Keratinocyte (primary cell): ENCODE measurements around the gene HOXC11.

Source experiments
- CTCF ChIP-seq, 3 experiments: IDR thresholded peaks in 1 of 3; conservative IDR thresholded peaks in 1 of 3; optimal IDR thresholded peaks in 1 of 3; 2 replicates in 2 of 3; 3 replicates in 1 of 3; pipeline versions ENCODE3 to v1.5.1; 2011; ENCODE audit warnings: low read length in 3 of 3, mild to moderate bottlenecking in 3 of 3, moderate library complexity in 2 of 3, control low read depth in 1 of 3, inconsistent platforms in 1 of 3; ENCODE audit not compliant: insufficient read depth in 2 of 3; ENCODE audit errors: extremely low read depth in 1 of 3
- EZH2 ChIP-seq: IDR thresholded peaks from one replicate; pipeline ENCODE4 v1.6.1; 2012; ENCODE audit warnings: inconsistent platforms, mild to moderate bottlenecking, low read length, moderate library complexity

- no peak for TF ChIP-seq CTCF (optimal IDR thresholded peaks at IDR 0.05 in 1 of 3, IDR thresholded peaks at IDR 0.05 in 1 of 3, conservative IDR thresholded peaks at IDR 0.05 in 1 of 3; ENCODE audit: extremely low read depth in 1 of 3, insufficient read depth in 2 of 3, low read length in 3 of 3)
- no peak for TF ChIP-seq EZH2
Observed at GRCh38 chr12:53972722-53973235, at the start of gene HOXC11.
